ENCODE results near the gene BCAR3.

GRCh38 chr1:93640656-93641440 is 40.8 kb downstream of the BCAR3 start:
- TF ChIP-seq, protein P1, sequence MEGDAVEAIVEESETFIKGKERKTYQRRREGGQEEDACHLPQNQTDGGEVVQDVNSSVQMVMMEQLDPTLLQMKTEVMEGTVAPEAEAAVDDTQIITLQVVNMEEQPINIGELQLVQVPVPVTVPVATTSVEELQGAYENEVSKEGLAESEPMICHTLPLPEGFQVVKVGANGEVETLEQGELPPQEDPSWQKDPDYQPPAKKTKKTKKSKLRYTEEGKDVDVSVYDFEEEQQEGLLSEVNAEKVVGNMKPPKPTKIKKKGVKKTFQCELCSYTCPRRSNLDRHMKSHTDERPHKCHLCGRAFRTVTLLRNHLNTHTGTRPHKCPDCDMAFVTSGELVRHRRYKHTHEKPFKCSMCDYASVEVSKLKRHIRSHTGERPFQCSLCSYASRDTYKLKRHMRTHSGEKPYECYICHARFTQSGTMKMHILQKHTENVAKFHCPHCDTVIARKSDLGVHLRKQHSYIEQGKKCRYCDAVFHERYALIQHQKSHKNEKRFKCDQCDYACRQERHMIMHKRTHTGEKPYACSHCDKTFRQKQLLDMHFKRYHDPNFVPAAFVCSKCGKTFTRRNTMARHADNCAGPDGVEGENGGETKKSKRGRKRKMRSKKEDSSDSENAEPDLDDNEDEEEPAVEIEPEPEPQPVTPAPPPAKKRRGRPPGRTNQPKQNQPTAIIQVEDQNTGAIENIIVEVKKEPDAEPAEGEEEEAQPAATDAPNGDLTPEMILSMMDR (IDR thresholded peaks at IDR 0.05; ENCODE audit: insufficient read depth, low read length, poor library complexity, severe bottlenecking), result no peak
- no peak for TF ChIP-seq EZH2phosphoT487 (conservative IDR thresholded peaks at IDR 0.05; ENCODE audit: low read length)

Data from SU-DHL-6 (cell line).